Measurements from ENCODE around the gene SLC1A7.

DNA sequence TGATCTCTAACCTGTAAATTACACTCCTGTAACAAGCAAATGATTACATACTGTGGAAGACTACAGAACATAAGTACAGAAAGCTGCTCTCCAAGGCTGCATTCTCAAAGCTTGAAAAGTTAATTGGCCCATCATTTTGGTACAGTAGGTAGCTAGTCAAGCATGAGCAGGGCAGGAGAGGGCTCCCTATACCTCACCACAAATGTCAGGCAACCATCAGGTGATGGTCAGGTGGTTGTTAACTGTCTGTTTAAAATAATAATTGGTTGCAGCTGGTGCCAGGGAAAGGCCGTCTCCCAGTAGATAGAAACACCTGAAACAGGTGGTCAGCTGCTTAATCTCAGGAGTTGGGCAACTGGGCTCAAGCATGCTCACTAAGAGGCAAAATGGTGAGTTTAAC is 13.1 kb upstream of the SLC1A7 start:
- TF ChIP-seq GATA2 (IDR thresholded peaks at IDR 0.05; ENCODE audit: low read depth, low read length) (no peak), GATA3 (IDR thresholded peaks at IDR 0.05; ENCODE audit: low read depth, low read length) (no peak)

Data from SH-SY5Y (cell line).